Natural killer cell (primary cell): ENCODE data around the gene PRDM12. TPM values are rescaled to one million over a fixed set of nuclear protein-coding genes. Genes with fewer than 3 reads are reported as not detected.

Source experiments
- ATAC-seq, 3 donors: fragments of 150-1000 bp in 2 of 3; fragments of 200-7000 bp in 1 of 3; cut with Tn5 transposase; 1 replicate in 1 of 3; 2 replicates in 2 of 3; pipeline ENCODE4 v1.10.0; 2021; ENCODE audit warnings: mild to moderate bottlenecking in 2 of 3, moderate library complexity in 2 of 3
- DNase-seq, 2 donors: peaks; one replicate each; pipeline versions ENCODE4 v3.0.0 to v3.0.0-alpha.2; 2013 to 2021; ENCODE audit warnings: mixed read lengths in 1 of 2
- H3K27ac ChIP-seq: one replicate; pipeline ENCODE4 v1.5.1; 2013; ENCODE audit warnings: mild to moderate bottlenecking, low read length
- H3K27me3 ChIP-seq: one replicate; pipeline ENCODE4 v1.6.1; 2013; ENCODE audit warnings: low read length; ENCODE audit not compliant: control insufficient read depth, insufficient read depth
- H3K36me3 ChIP-seq: one replicate; pipeline ENCODE4 v1.6.1; 2013; ENCODE audit warnings: low read length; ENCODE audit not compliant: control insufficient read depth, insufficient read depth
- H3K4me1 ChIP-seq: one replicate; pipeline ENCODE4 v1.6.1; 2013; ENCODE audit warnings: low read length; ENCODE audit not compliant: control insufficient read depth, insufficient read depth
- H3K4me3 ChIP-seq: one replicate; pipeline ENCODE4 v1.5.1; 2013; ENCODE audit warnings: low read length
- H3K9me3 ChIP-seq: one replicate; pipeline ENCODE4 v1.6.1; 2013; ENCODE audit warnings: low read length; ENCODE audit not compliant: control insufficient read depth, insufficient read depth
- H3K27ac Mint-ChIP-seq, 2 donors: one replicate each; pipeline ENCODE4 v1.8.0; 2022; ENCODE audit warnings: mild to moderate bottlenecking in 2 of 2, mixed read lengths in 2 of 2, moderate library complexity in 1 of 2
- H3K27me3 Mint-ChIP-seq, 2 donors: one replicate each; pipeline ENCODE4 v1.8.0; 2022; ENCODE audit warnings: low read depth in 2 of 2, mixed read lengths in 2 of 2
- H3K36me3 Mint-ChIP-seq: one replicate; pipeline ENCODE4 v1.8.0; 2022; ENCODE audit warnings: mixed read lengths
- H3K4me1 Mint-ChIP-seq, 2 donors: one replicate each; pipeline ENCODE4 v1.8.0; 2022; ENCODE audit warnings: mixed read lengths in 2 of 2
- H3K4me3 Mint-ChIP-seq: one replicate; pipeline ENCODE4 v1.8.0; 2022; ENCODE audit warnings: mild to moderate bottlenecking, moderate library complexity, mixed read lengths
- H3K9me3 Mint-ChIP-seq, 2 donors: one replicate each; pipeline ENCODE4 v1.8.0; 2022; ENCODE audit warnings: mixed read lengths in 2 of 2
- CTCF ChIP-seq: fragments of 200-600 bp; IDR thresholded peaks from one replicate; pipeline ENCODE4 v1.8.0; 2022; ENCODE audit warnings: antibody characterized with exemption
- WGBS: methylation state at CpG from one replicate; pipeline ENCODE4 v1.1.7; 2013; ENCODE audit warnings: missing lambda C conversion rate; ENCODE audit not compliant: insufficient coverage; 5-methylcytosine and 5-hydroxymethylcytosine counted together
- intact Hi-C: fragments of 100-400 bp; cut with micrococcal nuclease; formaldehyde crosslinking; loops from one replicate; pipeline ENCODE4 v1.14.2; 2022
- total RNA-seq, 4 donors: library from RNA; stranded (reverse); fragments of 120-200 nt in 1 of 4; gene quantifications; one replicate each; pipeline versions ENCODE4 v1.2.3 to v1.2.4, GENCODE V29; 2013 to 2022

Gene PRDM12
- total RNA-seq, 3 donors from 2014 or later (not counting 1 experiment from before 2014, with no cell fraction given): 0.09 to 0.15 TPM; not detected in 1

- intact Hi-C loops: no loop called here
- no peak overlapping the region for H3K27ac Mint-ChIP-seq
- DNase-seq (no peak), ATAC-seq (no peak)
- WGBS: 56% methylated on average over 1 of the region's 1 CpG
- TF ChIP-seq CTCF: no peak
- H3K4me1 Mint-ChIP-seq: peaks cover 15 to 17% of the 10 kb centered on the region in 2 donors
- H3K27ac ChIP-seq: no peak overlapping the region
- H3K27me3 ChIP-seq: no peaks in the 10 kb centered on the region
- no peak overlapping the region for H3K4me3 Mint-ChIP-seq
- peaks cover 0 to 5% of the 10 kb centered on the region in 2 donors for H3K27me3 Mint-ChIP-seq
- no peaks in the 10 kb centered on the region for H3K36me3 ChIP-seq
- no peak overlapping the region for H3K4me3 ChIP-seq
- H3K9me3 ChIP-seq: no peaks in the 10 kb centered on the region
- H3K9me3 Mint-ChIP-seq: no peaks in the 10 kb centered on the region
- peaks cover 6% of the 10 kb centered on the region for H3K36me3 Mint-ChIP-seq
- H3K4me1 ChIP-seq: peaks cover 16% of the 10 kb centered on the region
Measured at GRCh38 chr9:130689572-130689936, 25.2 kb downstream of the PRDM12 start.

GRCh38 chr9:130689937-130690700 lies 25.7 kb downstream of the PRDM12 start:
- 84% methylated on average over 13 of the region's 15 CpGs for WGBS
- no peaks in the 10 kb centered on the region for H3K27me3 ChIP-seq
- H3K4me3 ChIP-seq: no peak overlapping the region
- H3K27ac Mint-ChIP-seq: no peak overlapping the region
- peaks cover 19 to 21% of the 10 kb centered on the region in 2 donors for H3K4me1 Mint-ChIP-seq
- no peaks in the 10 kb centered on the region for H3K36me3 ChIP-seq
- intact Hi-C loops: no loop called here
- H3K9me3 Mint-ChIP-seq: no peaks in the 10 kb centered on the region
- no peak for ATAC-seq
- H3K4me1 ChIP-seq: peaks cover 22% of the 10 kb centered on the region
- H3K9me3 ChIP-seq: no peaks in the 10 kb centered on the region
- DNase-seq: no peak
- H3K4me3 Mint-ChIP-seq: peak overlapping the region; percentile 0
- peaks cover 6% of the 10 kb centered on the region for H3K36me3 Mint-ChIP-seq
- H3K27ac ChIP-seq: no peak overlapping the region
- TF ChIP-seq CTCF: no peak
- H3K27me3 Mint-ChIP-seq: peaks cover 0 to 5% of the 10 kb centered on the region in 2 donors

- ATAC-seq: no peak
- DNase-seq: no peak
- TF ChIP-seq CTCF: no peak
- Mint-ChIP-seq H3K27ac (no peak overlapping the region), H3K36me3 (peaks cover 19% of the 10 kb centered on the region), H3K4me3 (peak overlapping the region; percentile 73), H3K27me3 (peaks cover 0 to 5% of the 10 kb centered on the region in 2 donors), H3K4me1 (peaks cover 33 to 39% of the 10 kb centered on the region in 2 donors), H3K9me3 (no peaks in the 10 kb centered on the region)
- Histone ChIP-seq H3K4me1 (peaks cover 23% of the 10 kb centered on the region), H3K27ac (no peak overlapping the region), H3K9me3 (no peaks in the 10 kb centered on the region), H3K4me3 (no peak overlapping the region), H3K27me3 (no peaks in the 10 kb centered on the region), H3K36me3 (peaks cover 14% of the 10 kb centered on the region)
- WGBS: 80% methylated on average over 25 of the region's 25 CpGs
- intact Hi-C loops: no loop called here
Measured at GRCh38 chr9:130692321-130692720, 27.9 kb downstream of the PRDM12 start.
